ENCODE results near the gene ENDOU.
A peak's percentile ranks its signal among the peaks of the same experiment; 100 is the strongest.

Gene ENDOU

DNA sequence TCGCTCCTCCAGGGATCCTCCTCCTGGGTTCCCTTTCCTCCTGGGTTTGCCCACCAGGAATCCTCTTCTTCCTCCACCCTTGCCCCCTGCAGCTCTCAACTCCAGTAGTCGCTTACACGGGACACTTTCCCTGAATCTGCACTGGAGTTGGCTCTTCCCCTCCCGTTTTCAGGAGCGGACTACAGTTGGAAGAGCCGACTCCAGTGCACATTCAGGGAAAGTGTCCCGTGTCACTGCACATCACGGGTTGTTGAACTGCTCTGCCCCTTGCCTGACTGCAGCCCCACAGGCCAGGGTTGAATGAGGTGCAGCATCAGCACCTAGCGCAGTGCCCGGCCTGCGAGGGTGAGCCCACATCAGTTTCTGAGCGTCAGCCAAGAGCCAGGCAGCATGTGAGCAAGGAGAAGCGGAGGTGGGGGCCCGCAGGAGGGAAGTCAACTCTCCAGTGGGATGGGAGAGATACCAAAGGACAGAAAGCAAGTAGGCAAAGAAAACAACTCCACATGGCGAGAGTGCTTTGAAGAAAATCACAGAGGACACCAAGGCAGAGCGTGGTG lies 20.3 kb upstream of the ENDOU start:
- in situ Hi-C loops (cut with MboI; ENCODE audit: low sequenced_read_pairs, unreplicated experiment), result no loop called here
- no peak for DNase-seq (ENCODE audit: low spot score)
- TF ChIP-seq, protein P1, sequence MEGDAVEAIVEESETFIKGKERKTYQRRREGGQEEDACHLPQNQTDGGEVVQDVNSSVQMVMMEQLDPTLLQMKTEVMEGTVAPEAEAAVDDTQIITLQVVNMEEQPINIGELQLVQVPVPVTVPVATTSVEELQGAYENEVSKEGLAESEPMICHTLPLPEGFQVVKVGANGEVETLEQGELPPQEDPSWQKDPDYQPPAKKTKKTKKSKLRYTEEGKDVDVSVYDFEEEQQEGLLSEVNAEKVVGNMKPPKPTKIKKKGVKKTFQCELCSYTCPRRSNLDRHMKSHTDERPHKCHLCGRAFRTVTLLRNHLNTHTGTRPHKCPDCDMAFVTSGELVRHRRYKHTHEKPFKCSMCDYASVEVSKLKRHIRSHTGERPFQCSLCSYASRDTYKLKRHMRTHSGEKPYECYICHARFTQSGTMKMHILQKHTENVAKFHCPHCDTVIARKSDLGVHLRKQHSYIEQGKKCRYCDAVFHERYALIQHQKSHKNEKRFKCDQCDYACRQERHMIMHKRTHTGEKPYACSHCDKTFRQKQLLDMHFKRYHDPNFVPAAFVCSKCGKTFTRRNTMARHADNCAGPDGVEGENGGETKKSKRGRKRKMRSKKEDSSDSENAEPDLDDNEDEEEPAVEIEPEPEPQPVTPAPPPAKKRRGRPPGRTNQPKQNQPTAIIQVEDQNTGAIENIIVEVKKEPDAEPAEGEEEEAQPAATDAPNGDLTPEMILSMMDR (IDR thresholded peaks at IDR 0.05; ENCODE audit: borderline replicate concordance, control extremely low read depth, extremely low read depth, insufficient read depth, missing control alignments), result no peak

DNA sequence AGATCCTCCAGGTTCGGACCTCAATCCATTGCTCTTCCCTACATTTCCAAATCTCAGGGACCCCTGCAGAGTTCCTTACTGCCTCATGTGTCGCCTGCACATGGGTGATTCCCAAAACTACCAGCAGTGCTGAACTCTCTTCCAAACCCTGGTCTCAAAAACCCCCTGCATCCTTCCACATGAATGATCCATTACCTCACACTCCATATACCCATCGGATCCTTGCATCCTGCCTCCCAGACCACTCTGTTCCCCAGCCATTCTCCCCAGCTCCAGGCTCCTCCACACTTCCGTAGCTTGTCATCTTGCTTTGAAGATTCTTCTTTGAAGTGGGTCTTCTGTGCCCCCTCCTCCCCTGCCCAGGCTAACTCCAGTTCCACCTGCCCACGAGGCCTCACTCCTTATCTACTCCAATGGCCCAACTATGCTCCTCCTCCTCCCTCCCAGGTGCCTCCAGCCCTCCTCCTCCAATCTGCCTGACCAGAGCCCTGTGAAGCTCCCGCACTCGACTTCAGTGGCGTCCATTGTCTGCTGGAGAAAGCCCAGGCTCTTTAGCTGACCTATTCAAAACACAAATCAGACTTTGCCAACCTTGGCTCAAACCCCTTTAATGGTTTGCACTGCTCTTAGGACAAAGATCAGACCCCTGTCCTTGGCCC lies 19.6 kb upstream of the ENDOU start:
- in situ Hi-C loops (cut with MboI; ENCODE audit: low sequenced_read_pairs, unreplicated experiment), result no loop called here
- DNase-seq (ENCODE audit: low spot score), result no peak
- TF ChIP-seq, protein P1 (IDR thresholded peaks at IDR 0.05; ENCODE audit: borderline replicate concordance, control extremely low read depth, extremely low read depth, insufficient read depth, missing control alignments), result no peak

DNA sequence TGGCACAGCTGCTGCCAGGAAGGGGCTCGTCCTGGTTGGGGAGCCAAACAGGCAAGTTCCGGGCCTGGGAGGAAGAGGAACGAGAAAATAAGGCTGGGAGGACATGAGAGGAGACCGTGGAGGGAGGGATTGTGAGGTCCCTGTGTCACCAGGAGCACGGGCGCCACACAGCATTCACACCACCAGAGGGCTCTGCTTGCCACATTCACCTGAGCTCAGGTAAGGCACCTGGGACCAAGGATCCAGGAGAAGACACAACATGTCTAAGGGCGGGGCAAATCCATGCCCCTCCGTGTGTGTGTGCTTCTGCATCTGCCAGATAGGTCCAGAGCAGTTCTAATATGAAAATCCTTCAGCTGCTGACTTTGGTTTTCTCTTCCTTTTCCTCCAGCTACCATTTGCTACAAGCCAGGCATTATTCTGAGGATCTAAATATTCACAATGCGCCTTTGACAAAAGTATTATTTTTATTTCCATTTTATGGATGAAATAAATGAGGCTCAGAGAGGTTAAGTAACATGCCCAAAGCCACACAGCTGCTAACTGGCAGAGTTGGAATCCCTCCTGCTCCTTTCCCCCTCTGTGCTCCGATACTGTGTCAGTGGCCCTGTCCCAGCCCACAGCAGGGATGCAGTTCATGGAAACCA lies 18.8 kb upstream of the ENDOU start:
- DNase-seq (ENCODE audit: low spot score), result peak; percentile 66
- in situ Hi-C loops (cut with MboI; ENCODE audit: low sequenced_read_pairs, unreplicated experiment), result no loop called here
- TF ChIP-seq, protein P1 (IDR thresholded peaks at IDR 0.05; ENCODE audit: borderline replicate concordance, control extremely low read depth, extremely low read depth, insufficient read depth, missing control alignments), result peak; percentile 65

DNA sequence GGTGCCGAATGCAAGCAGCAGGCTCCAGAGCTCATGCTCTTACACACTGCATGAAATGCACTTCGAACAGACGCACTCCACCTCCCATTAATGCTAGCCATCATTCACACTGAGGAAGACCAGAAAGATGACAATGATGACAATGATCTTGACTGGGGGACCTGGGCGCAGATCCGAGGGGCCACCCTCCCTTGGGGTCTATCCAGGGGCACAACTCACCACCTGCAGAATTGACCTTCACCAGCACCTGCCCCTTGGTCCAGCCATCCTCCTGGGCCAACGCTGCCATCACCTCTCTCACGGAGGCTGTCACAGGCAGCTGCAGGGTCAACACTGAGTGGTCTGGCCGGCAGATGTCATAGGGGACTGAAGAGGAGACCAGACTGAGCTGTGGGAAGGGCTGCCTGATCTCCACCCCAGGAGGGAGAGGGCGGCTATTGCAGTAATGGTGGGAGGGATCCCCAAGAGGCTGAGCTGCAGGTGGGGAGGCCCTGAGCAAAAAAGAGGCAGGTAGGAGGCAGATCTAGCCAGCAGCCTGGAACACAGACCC lies 18.1 kb upstream of the ENDOU start:
- in situ Hi-C loops (cut with MboI; ENCODE audit: low sequenced_read_pairs, unreplicated experiment), result no loop called here
- TF ChIP-seq, protein P1 (IDR thresholded peaks at IDR 0.05; ENCODE audit: borderline replicate concordance, control extremely low read depth, extremely low read depth, insufficient read depth, missing control alignments), result no peak
- DNase-seq (ENCODE audit: low spot score), result no peak

DNA sequence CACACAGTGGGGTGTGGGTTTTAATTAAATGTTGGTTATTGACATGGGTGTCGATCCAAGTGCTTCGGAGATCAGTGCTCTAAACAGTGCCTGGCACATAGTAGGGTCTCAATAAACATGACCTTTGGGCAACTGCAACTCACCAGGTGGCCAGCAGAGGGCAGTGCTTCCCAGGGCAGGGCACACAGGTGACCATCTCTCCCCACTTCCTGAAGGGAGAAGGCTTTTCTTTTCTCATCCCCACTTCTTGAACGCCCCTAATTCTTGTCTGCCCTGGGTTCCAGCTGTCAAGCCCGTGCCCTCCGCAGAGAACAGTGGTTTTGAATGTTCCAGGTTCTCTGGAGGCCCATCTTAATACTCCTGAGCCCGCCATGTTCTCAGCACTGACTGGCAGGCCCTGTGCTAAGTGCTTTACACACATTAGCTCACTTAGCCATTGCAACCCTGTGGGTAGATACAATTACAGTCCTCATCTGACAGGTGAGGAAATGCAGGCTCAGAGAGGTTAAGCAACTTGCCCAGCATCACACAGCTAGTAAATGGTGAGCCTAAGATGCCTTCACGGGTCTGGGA lies 17.0 kb upstream of the ENDOU start:
- in situ Hi-C loops (cut with MboI; ENCODE audit: low sequenced_read_pairs, unreplicated experiment), result no loop called here
- TF ChIP-seq, protein P1 (IDR thresholded peaks at IDR 0.05; ENCODE audit: borderline replicate concordance, control extremely low read depth, extremely low read depth, insufficient read depth, missing control alignments), result peak; percentile 86
- peak; percentile 72 for DNase-seq (ENCODE audit: low spot score)

DNA sequence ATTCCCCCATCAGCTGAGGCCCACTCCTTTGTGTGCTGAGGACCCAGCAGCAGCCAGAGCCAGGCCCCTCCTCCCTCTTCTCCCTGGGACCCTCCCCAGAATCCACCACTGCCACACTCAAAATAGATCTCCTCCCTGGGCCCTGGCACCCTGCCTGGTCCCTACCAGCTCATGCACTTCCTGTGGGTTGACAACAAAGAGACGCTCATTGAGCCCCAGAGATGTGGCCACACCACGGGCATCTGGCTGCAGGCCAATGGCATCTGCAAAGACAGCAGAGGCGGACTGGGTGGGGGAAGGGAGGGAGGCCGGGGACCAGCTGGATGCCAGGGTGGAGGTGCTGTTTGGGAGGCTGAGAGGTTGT lies 16.0 kb upstream of the ENDOU start:
- DNase-seq (ENCODE audit: low spot score), result no peak
- in situ Hi-C loops (cut with MboI; ENCODE audit: low sequenced_read_pairs, unreplicated experiment), result no loop called here

More for the DNA sequence above, 16.0 kb upstream of the ENDOU start:
- TF ChIP-seq, protein P1 (IDR thresholded peaks at IDR 0.05; ENCODE audit: borderline replicate concordance, control extremely low read depth, extremely low read depth, insufficient read depth, missing control alignments), result no peak

Data from GM13976 (cell line).